GM18498 (cell line): ENCODE data around the gene GMCL1.

ENCODE experiments used
- ATAC-seq: cut with Tn5 transposase; IDR thresholded peaks from one replicate; pipeline ENCODE4 v1.9.1; 2021; ENCODE audit warnings: mild to moderate bottlenecking, moderate library complexity; ENCODE audit not compliant: unreplicated experiment

Gene GMCL1

DNA sequence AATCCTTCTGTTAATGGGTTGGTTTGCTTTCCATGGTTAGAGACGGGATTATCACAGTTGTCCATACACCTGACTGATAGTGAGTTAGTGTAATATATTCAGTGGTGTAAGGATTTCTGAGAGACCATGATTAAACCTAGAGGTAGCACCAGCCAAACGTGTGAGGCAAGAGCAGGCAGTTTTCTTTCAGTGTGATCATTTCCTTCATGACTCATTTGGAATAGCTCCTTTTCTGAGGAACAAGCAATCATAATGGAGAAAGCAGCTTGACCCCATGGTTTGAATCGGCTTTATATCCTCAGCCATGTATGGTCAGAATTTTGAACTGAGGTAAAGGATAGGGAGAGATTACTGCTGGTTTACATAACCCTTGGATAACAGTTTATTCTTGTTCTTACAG is 88.4 kb downstream of the GMCL1 start:
- ATAC-seq, result no peak

DNA sequence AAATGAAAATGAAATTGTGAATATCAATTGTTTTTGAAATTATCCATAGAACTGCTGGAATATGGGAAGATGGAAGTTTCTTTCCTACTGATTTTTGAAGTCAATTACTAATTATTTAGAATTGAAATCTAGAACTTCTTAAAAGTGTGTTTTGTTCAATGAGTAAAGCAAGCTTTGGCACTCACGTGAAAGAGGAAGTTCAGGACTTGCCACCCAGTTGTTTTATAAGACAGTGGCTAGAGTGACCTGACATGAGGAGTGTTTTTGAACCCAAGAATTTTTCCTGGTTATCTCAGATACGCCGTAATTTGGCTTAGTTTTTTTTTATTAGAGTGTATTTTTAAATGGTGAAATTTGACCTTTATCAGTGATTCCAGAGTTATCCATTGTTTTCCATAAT is 88.9 kb downstream of the GMCL1 start:
- ATAC-seq, result no peak

DNA sequence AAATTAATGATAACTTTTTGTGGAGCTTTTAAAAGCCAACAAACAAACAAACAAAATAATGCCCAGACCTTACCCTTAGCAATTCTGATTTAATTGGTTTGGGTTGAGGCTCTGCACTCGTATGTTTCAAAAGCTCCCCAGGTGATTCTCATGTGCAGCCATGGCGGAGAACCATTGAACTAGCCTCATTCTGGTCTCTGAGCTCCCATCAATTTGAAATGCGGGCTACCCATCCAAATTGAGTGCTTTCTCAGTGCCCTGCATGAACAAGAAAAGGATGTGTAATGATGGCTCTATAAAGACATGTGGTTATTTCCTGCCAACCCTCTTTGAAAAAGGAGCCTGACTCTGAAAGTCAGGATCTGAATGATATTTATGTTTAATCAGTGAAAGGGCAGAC is 93.7 kb downstream of the GMCL1 start:
- ATAC-seq, result no peak

DNA sequence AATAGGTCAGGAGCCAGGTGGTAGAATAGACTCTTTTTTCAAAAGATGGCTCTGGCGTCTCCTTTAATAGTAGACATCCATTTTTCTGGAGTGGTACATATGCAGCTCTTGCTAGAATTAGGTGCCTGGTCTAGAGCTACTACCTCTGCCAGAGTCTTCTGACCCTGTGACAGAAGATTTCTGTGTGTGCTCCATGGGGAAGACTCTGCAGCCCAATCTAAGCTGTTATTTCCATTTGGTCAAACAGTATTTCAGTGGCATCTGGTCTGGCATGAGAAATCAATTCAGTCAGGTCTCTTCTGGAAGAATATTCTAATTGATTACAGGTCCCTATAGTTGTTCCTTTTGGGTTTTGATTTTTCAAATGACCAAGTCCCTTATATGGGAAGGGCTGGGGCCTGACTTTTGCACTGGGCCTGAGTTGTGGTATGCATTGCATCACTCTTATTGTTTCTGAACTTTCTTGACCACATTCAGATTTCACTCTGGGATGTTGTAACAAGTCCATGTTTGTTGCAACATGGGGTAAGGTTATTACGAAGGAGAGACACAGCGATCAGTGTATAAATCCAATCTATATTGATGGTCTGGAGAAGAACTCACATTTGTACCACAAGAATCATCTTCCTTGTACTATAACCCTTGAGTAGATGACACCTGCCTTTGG is 97.5 kb downstream of the GMCL1 start:
- ATAC-seq, result no peak
